COLO668 (cell line): ENCODE data around the gene RAPGEF3.

Source experiments
- DNase-seq: peaks from one replicate; lab custom pipeline; 2025; ENCODE audit not compliant: unreplicated experiment; lab: John Stamatoyannopoulos, UW

RAPGEF3 gene, protein sequence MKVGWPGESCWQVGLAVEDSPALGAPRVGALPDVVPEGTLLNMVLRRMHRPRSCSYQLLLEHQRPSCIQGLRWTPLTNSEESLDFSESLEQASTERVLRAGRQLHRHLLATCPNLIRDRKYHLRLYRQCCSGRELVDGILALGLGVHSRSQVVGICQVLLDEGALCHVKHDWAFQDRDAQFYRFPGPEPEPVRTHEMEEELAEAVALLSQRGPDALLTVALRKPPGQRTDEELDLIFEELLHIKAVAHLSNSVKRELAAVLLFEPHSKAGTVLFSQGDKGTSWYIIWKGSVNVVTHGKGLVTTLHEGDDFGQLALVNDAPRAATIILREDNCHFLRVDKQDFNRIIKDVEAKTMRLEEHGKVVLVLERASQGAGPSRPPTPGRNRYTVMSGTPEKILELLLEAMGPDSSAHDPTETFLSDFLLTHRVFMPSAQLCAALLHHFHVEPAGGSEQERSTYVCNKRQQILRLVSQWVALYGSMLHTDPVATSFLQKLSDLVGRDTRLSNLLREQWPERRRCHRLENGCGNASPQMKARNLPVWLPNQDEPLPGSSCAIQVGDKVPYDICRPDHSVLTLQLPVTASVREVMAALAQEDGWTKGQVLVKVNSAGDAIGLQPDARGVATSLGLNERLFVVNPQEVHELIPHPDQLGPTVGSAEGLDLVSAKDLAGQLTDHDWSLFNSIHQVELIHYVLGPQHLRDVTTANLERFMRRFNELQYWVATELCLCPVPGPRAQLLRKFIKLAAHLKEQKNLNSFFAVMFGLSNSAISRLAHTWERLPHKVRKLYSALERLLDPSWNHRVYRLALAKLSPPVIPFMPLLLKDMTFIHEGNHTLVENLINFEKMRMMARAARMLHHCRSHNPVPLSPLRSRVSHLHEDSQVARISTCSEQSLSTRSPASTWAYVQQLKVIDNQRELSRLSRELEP

DNA sequence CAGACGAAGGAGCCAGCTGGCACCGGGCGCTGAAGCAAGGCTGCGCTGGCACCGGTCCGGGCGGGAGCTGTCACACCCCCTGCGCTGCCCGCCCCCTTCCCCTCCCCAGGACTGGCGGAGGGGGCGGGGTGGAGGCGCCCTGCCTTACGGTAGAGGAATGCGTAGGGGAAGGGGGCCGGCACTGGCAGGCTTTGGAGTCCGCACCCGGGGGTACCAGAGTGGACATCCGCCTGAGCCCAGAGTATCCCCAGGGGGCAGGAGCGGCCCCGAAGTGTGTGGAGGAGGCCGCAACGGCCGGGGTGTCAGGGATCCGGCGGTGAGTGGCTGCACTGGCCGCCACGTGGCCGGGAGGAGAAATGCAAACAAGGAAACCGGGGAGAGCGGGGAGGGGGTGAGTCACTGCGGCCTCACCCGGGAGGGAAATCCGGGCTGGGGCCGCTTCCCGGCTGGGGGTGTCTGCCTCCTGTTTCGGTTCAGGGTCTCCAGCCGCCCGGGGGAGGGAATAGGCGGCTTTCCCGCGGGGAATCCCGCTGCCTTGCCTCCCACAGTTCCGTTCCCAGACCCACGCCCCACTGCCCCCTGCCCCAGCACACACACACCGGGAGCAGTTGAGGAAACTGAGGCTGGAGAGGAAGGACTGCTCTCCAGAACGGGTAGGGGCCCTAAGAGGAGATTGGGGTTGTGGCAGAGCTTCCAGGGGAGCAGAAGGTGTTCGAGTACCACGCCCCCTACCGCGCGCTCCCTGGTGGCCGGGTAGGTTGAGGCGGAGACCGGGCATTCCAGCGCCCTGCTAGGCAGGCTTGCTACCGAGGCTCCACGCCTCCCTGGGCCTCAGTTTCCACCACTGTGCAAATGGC, at the start of gene RAPGEF3:
TSS of gene RAPGEF3 (minus strand) at position 47 of the 857 bp plus-strand sequence. CDS start 324 bp downstream, outside the sequence.
- peak; percentile 70 for DNase-seq

DNA sequence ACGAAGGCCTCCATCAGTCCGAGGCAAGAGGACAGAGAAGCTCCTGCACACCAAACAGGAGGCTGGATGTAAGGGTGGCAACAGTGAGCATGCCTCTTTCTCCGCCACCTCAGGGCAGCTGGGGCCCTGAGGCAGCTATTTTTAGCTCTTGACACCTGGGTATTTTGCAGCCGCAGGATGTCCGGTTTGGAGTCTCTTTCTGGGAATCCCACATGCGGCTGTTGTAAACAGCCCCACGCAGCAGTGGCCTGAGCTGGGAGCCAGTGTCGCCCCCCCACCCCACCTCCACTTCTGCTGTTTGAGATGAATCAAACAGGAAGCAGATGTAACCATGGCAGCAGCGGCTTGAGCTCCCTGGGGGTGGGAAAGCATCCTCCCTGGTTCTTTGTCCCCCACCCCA, 49.4 kb upstream of the RAPGEF3 start:
- DNase-seq, result peak; percentile 33

- DNase-seq, result no peak
Observed at GRCh38 chr12:47807338-47807737, 48.7 kb upstream of the RAPGEF3 start.

GRCh38 chr12:47805417-47805816, 46.7 kb upstream of the RAPGEF3 start:
- no peak for DNase-seq

GRCh38 chr12:47804171-47804570, 45.5 kb upstream of the RAPGEF3 start:
- no peak for DNase-seq

DNA sequence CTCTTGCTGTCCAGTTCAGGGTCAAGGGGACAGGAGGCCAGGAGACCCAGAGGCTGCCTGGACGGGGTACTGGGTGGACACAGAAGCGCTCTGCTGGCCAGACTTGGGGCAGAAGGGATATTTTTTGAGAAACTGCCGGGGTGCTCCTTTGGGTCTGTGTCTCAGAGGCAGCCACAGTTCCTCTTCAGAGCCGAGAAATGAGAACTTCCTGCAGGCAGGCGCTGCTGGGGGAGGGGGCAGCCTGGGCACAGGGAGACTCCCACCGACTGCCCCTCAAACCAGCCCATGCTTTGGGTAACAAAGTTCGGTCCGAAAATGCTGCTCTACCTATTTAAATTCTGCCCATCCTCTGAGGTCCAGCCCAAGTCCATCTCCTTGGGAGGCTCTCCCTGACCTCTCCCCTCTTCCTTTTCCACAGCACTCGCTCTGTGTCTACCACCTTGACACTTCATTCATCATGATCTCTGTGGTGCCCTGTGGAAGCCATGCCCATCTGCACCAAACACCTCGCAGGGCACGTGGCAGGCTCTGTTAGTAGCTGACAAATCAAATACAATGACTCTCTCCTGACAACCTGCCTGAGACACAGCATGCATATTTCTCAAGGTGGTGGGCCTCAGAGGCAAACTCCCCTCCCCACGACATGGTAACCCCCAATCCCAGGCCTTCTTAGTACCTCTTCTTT, 44.7 kb upstream of the RAPGEF3 start:
- no peak for DNase-seq

- DNase-seq, result no peak
Observed at GRCh38 chr12:47802312-47802711, 43.6 kb upstream of the RAPGEF3 start.

GRCh38 chr12:47801904-47802246, 43.2 kb upstream of the RAPGEF3 start:
- no peak for DNase-seq

DNA sequence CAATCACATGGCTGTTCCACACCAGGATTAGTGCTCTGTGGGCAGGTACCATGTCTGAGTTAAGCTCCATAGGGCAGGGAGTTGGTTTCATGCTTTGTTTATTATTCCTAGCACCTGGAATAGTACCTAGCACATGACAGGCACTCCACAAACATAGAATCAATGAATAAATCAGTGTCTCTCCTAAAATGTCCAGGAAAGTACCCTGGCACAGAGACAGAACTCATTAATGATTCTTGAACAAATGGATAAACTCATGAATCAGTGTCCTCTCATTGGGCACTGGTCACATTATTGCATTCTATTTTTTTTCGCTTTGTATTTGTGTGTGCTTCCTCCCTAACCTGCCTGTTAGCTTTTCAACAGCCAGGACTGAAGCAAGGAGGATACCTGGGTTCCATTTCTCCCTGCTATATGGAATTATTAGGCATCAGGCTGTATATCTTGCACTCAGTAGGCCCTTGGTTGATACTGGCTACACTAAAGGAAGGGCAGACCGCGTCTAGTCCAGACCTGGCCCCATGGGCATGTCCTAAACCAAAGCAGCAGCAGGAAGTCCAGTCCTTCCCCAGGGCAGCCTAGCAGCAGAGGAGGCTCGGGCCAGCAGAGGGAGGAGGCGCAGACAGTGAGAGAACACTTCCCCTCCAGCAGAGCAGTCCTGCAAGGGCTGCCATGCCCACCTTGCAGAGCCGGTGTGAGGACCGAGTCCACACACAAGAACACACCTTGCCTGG, 42.7 kb upstream of the RAPGEF3 start:
- no peak for DNase-seq

DNA sequence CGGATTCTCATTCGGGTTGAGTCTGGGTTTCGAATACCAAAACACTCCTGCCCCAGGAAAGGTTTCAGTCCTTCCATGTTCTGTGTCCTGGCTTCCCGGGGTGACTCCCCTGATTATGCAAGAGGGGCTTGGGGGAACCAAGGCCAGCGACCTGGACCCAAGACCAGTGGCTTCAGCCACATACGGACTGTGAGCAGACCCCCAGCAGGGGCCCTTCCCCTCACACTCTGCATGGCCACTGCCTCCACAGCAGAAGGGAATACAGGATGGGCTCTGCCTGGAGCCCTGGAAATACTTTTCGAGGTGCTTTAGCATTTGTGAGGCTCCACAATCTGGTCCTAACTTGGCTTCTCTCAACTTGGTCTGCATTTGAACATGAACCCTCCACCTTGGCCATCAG, 41.9 kb upstream of the RAPGEF3 start:
- no peak for DNase-seq

DNA sequence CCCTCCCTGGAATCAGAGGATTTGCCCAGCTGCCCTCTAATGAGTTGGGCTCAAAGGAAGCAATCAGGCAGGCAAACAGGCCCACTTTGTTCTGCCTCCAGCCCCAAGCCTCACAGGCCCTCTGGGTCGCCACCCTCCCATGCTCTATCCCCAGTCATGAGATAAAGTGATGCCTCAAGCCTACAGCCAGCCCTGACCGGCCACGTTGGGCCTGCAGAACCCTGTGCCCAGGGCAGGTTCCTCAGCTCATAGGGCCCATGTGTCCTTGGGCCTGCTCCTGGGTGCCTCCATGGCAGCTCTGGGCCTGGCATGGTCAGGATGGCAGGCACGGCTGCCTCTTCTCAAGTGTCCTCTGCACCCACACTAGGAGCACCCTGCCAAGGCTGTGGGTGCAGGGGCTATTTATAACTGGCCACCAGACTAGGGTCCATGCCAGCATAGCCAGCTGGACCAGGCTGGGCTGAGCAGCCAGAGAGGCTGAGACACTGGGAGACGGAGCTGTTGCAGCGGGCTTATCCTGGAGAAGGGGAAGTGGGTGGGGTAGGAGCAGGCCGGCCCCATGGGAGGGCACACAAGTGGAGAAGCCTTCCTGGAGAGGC, 40.8 kb upstream of the RAPGEF3 start:
- no peak for DNase-seq

GRCh38 chr12:47798382-47798948, 39.8 kb upstream of the RAPGEF3 start:
- no peak for DNase-seq

DNA sequence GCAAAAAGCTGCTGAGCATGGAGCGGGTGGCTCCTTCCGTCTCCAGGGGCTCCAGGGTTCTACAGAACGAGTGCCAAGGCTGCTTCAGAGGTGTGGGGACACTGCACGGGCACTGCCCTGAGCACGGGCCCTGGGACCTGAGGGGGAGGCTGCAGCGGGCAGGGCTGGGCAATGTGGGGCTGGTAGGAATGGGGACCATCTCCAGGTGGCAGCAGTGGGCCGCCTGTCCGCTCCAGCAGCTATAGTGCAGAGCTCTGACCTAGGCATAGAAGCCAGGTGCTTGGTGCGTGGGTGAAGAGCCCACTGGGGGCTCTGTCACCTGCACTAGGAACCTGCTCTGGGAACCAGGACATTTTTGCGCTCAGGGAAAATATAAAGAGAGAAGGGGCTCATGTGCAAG, 38.8 kb upstream of the RAPGEF3 start:
- DNase-seq, result peak; percentile 9

DNA sequence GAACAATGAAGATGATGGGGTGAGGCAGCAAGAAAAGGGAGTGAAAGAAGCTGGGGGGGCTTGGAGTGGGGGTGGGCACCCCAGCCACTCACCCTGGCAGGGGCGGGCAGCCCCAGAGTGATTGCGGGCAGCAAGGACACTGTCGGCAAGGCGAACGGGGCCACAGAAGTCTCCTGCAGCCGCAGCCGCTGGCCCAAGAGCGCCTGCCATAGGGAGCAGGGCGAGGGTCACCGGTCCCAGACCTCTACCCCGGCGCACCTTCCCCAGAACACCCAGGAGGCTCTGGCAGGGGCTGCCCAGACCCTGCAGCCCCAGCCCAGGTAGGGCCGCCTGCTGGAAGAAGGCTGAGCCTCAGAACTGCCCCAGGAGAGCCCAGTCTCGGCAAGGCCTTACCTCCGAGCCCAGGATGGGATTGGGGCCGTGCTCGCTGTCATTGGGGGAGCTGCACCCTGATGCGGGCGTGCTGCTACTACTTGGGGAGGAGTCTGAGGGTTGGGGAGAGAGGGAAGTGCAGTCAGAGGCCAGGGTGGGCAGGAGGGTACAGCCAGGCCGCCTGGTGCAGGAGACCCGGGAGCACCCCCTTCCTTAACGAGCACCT, 37.2 kb upstream of the RAPGEF3 start:
- no peak for DNase-seq

- no peak for DNase-seq
Observed at GRCh38 chr12:47795121-47795813, 36.6 kb upstream of the RAPGEF3 start.

- DNase-seq, result no peak
Observed at GRCh38 chr12:47794679-47795078, 36.0 kb upstream of the RAPGEF3 start.

- DNase-seq, result no peak
Observed at GRCh38 chr12:47793015-47793681, 34.5 kb upstream of the RAPGEF3 start.

DNA sequence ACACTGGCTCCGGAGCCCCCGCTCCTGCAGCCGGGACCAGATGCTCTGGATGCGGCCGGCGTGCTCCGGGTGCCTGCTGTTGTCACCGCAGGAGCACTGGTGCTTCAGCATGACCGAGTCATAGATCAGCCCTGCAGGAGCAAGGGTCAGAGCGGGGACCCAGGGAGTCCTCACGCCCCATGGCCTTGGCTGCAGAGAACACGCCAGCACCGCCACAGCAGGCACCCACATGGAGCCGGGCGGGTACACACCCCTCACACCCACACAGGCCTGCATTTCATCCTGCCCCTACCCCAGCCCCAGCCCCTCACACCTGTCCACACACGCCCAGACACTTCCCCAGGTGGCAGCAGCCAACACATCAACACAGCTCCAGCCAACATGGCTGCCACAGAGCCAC, 33.2 kb upstream of the RAPGEF3 start:
- no peak for DNase-seq
